ENCODE measurements around the gene DNAH17. TPM values are rescaled to one million over a fixed set of nuclear protein-coding genes. Genes with fewer than 3 reads are reported as not detected.

The DNAH17 gene
- total RNA-seq, 1 experiment from 2014 or later: 0.11 TPM

- Histone ChIP-seq H3K4me1 (ENCODE audit: insufficient read depth, low read length, poor library complexity, severe bottlenecking) (no peaks in the 10 kb centered on the region), H3K4me3 (ENCODE audit: low read depth, low read length, poor library complexity, severe bottlenecking) (no peak overlapping the region), H3K36me3 (ENCODE audit: insufficient read depth, low read length, poor library complexity, severe bottlenecking) (peaks cover 51% of the 10 kb centered on the region), H3K9me3 (ENCODE audit: low read depth, low read length, poor library complexity, severe bottlenecking) (no peaks in the 10 kb centered on the region), H3K27me3 (replicated peaks; ENCODE audit: insufficient read depth, low read depth, low read length, poor library complexity) (no peaks in the 10 kb centered on the region), H3K27ac (ENCODE audit: low read depth, low read length, poor library complexity, severe bottlenecking) (no peak overlapping the region)
- POLR2A ChIA-PET (ENCODE audit: low non-redundant PET): no interaction called here
- TF ChIP-seq, protein P1, sequence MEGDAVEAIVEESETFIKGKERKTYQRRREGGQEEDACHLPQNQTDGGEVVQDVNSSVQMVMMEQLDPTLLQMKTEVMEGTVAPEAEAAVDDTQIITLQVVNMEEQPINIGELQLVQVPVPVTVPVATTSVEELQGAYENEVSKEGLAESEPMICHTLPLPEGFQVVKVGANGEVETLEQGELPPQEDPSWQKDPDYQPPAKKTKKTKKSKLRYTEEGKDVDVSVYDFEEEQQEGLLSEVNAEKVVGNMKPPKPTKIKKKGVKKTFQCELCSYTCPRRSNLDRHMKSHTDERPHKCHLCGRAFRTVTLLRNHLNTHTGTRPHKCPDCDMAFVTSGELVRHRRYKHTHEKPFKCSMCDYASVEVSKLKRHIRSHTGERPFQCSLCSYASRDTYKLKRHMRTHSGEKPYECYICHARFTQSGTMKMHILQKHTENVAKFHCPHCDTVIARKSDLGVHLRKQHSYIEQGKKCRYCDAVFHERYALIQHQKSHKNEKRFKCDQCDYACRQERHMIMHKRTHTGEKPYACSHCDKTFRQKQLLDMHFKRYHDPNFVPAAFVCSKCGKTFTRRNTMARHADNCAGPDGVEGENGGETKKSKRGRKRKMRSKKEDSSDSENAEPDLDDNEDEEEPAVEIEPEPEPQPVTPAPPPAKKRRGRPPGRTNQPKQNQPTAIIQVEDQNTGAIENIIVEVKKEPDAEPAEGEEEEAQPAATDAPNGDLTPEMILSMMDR (conservative IDR thresholded peaks at IDR 0.05; ENCODE audit: low read depth, low read length): no peak
- no peak for TF ChIP-seq EZH2 (IDR thresholded peaks at IDR 0.05; ENCODE audit: borderline replicate concordance, low read depth, low read length, poor library complexity, severe bottlenecking)
- DNase-seq (ENCODE audit: low spot score): no peak
- CTCF ChIA-PET: no interaction called here
- intact Hi-C loops (cut with micrococcal nuclease; ENCODE audit: unreplicated experiment): no loop called here
- BruUV-seq (replicated peaks): no TSS peak
Measured at GRCh38 chr17:78399693-78400144, 177.5 kb downstream of the DNAH17 start.

DNA sequence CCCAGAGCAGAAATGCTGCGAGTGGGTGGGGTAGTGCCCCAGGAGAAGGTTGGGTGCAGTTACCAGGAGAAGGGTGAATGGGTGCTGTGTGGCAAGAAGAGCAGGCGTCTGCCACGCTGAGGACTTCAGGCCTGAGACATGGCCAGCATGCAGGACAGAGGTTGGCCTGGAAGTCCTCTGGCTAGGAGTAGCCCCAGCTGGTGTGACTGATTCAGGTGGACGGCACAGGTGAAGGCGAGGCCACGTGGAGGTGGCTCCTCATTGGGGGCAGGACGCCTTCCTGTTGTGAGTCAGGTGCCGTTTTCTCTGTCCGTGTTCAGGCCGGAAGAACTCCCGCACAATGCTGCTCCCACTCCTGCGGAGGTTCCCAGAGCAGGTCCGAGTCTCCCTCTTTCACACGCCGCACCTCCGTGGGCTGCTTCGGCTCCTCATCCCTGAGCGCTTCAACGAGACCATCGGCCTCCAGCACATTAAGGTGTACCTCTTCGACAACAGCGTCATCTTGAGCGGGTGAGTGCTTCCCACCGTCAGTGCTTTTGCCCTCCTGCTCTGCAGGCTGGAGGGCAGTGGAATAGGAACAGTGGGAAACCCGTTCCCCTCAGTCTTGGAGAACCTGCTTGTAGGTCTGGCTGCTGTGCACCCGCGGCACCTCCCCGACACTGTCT lies 178.0 kb downstream of the DNAH17 start:
- no peak for DNase-seq (ENCODE audit: low spot score)
- Histone ChIP-seq H3K9me3 (ENCODE audit: low read depth, low read length, poor library complexity, severe bottlenecking) (no peaks in the 10 kb centered on the region), H3K27me3 (replicated peaks; ENCODE audit: insufficient read depth, low read depth, low read length, poor library complexity) (no peaks in the 10 kb centered on the region), H3K4me3 (ENCODE audit: low read depth, low read length, poor library complexity, severe bottlenecking) (no peak overlapping the region), H3K4me1 (ENCODE audit: insufficient read depth, low read length, poor library complexity, severe bottlenecking) (no peaks in the 10 kb centered on the region), H3K36me3 (ENCODE audit: insufficient read depth, low read length, poor library complexity, severe bottlenecking) (peaks cover 51% of the 10 kb centered on the region), H3K27ac (ENCODE audit: low read depth, low read length, poor library complexity, severe bottlenecking) (no peak overlapping the region)
- ChIA-PET CTCF (no interaction called here), POLR2A (ENCODE audit: low non-redundant PET) (no interaction called here)
- intact Hi-C loops (cut with micrococcal nuclease; ENCODE audit: unreplicated experiment): no loop called here
- TF ChIP-seq, protein P1 (conservative IDR thresholded peaks at IDR 0.05; ENCODE audit: low read depth, low read length): no peak
- no peak for TF ChIP-seq EZH2 (IDR thresholded peaks at IDR 0.05; ENCODE audit: borderline replicate concordance, low read depth, low read length, poor library complexity, severe bottlenecking)
- no TSS peak for BruUV-seq (replicated peaks)

DNA sequence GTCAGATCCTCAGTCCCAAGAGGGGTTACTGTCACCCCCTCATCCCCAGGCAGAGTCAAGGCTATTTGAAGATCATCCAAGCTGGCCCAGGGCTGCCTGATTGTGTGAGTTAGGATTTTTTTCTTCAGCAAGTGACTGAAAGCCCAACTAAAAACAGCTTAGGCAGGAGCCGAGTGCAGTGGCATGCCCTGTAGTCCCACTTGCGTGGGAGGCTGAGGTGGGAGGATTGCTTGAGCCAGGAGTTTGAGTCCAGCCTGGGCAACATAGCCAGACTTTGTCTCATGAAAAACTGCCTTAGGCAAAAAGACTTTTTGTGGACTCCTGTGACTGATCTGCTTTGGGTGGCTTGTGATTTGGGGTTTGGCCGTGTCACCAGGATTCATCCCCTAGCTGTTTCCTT lies 178.8 kb downstream of the DNAH17 start:
- POLR2A ChIA-PET (ENCODE audit: low non-redundant PET): no interaction called here
- BruUV-seq (replicated peaks): no TSS peak
- Histone ChIP-seq H3K4me3 (ENCODE audit: low read depth, low read length, poor library complexity, severe bottlenecking) (no peak overlapping the region), H3K9me3 (ENCODE audit: low read depth, low read length, poor library complexity, severe bottlenecking) (no peaks in the 10 kb centered on the region), H3K27ac (ENCODE audit: low read depth, low read length, poor library complexity, severe bottlenecking) (peak overlapping the region; percentile 20), H3K4me1 (ENCODE audit: insufficient read depth, low read length, poor library complexity, severe bottlenecking) (no peaks in the 10 kb centered on the region), H3K36me3 (ENCODE audit: insufficient read depth, low read length, poor library complexity, severe bottlenecking) (peaks cover 47% of the 10 kb centered on the region), H3K27me3 (replicated peaks; ENCODE audit: insufficient read depth, low read depth, low read length, poor library complexity) (no peaks in the 10 kb centered on the region)
- CTCF ChIA-PET: no interaction called here
- intact Hi-C loops (cut with micrococcal nuclease; ENCODE audit: unreplicated experiment): no loop called here
- DNase-seq (ENCODE audit: low spot score): no peak
- TF ChIP-seq, protein P1 (conservative IDR thresholded peaks at IDR 0.05; ENCODE audit: low read depth, low read length): no peak
- TF ChIP-seq EZH2 (IDR thresholded peaks at IDR 0.05; ENCODE audit: borderline replicate concordance, low read depth, low read length, poor library complexity, severe bottlenecking): no peak
